Endothelial cell of umbilical vein (primary cell): ENCODE results near the gene PCDHA10. TPM values are rescaled to one million over a fixed set of nuclear protein-coding genes. Genes with fewer than 3 reads are reported as not detected.

ENCODE experiments used
- BruUV-seq: library from RNA; stranded (reverse); fragments of 400-500 nt; replicated peaks from 2 replicates; lab custom pipeline; 2021; lab: Mats Ljungman, UMichigan
- CTCF ChIA-PET: fragments of 300-600, 350-600 bp; sonication (Branson Sonifier 250); formaldehyde crosslinking; loops from one replicate; lab custom pipeline; 2021; ENCODE audit warnings: antibody characterized with exemption, inconsistent platforms; lab: Charles Lee
- POLR2A ChIA-PET: fragments of 300-600, 350-600 bp; sonication (Branson Sonifier 250); formaldehyde crosslinking; loops from one replicate; lab custom pipeline; 2021; ENCODE audit warnings: antibody characterized with exemption, inconsistent platforms; lab: Charles Lee
- DNase-seq: peaks from one replicate; pipeline ENCODE4 v3.0.0-alpha.2; 2011; ENCODE audit warnings: low read depth, low spot score
- FAIRE-seq: peaks from 2 replicates; lab custom pipeline; 2011; peaks lifted over from hg19 to GRCh38; lab: Jason Lieb, UNC
- H2AFZ ChIP-seq: 2 replicates; pipeline ENCODE4 v1.6.0; 2012; ENCODE audit warnings: low read depth, low read length, control low read depth, inconsistent platforms
- H3K27ac ChIP-seq: 2 replicates; pipeline ENCODE4 v1.5.1; 2011; ENCODE audit warnings: low read depth, mild to moderate bottlenecking, control low read depth, low read length, moderate library complexity; ENCODE audit not compliant: insufficient read depth
- H3K27me3 ChIP-seq, 2 experiments: 2 replicates each; pipeline versions ENCODE4 v1.6.0 to v1.6.1; 2011; ENCODE audit warnings: low read length in 2 of 2, mixed read lengths in 1 of 2; ENCODE audit not compliant: control insufficient read depth in 2 of 2, insufficient read depth in 2 of 2
- H3K36me3 ChIP-seq, 2 experiments: 2 replicates in 1 of 2; 3 replicates in 1 of 2; pipeline ENCODE4 v1.5.1; 2011; ENCODE audit warnings: low read length in 2 of 2, mild to moderate bottlenecking in 1 of 2, moderate library complexity in 1 of 2; ENCODE audit not compliant: control insufficient read depth in 2 of 2, insufficient read depth in 2 of 2; ENCODE audit errors: extremely low read depth in 1 of 2
- H3K4me1 ChIP-seq: 3 replicates; pipeline ENCODE4 v1.5.1; 2011; ENCODE audit warnings: mild to moderate bottlenecking, low read length; ENCODE audit not compliant: control insufficient read depth, insufficient read depth; ENCODE audit errors: extremely low read depth
- H3K4me2 ChIP-seq: 2 replicates; pipeline ENCODE4 v1.6.1; 2011; ENCODE audit warnings: low read length, control low read depth, mixed read lengths; ENCODE audit not compliant: insufficient read depth
- H3K4me3 ChIP-seq, 3 experiments: fragments of 200-600 bp in 1 of 3; sonication (generic), shearing (Covaris generic) in 1 of 3; replicated peaks in 1 of 3; 2 replicates each; pipeline ENCODE4 v1.5.1; 2011 to 2016; ENCODE audit warnings: control low read depth in 3 of 3, low read length in 3 of 3, mild to moderate bottlenecking in 2 of 3, inconsistent platforms in 1 of 3, low read depth in 1 of 3, moderate library complexity in 1 of 3; ENCODE audit not compliant: insufficient read depth in 1 of 3
- H3K79me2 ChIP-seq: 2 replicates; pipeline ENCODE4 v1.6.0; 2012; ENCODE audit warnings: low read length, inconsistent platforms; ENCODE audit not compliant: control insufficient read depth, insufficient read depth
- H3K9ac ChIP-seq: replicated peaks from 2 replicates; pipeline ENCODE3; 2011; ENCODE audit warnings: low read length, control low read depth; ENCODE audit not compliant: insufficient read depth; ENCODE audit errors: extremely low read depth
- H3K9me1 ChIP-seq: replicated peaks from 3 replicates; pipeline ENCODE4 v1.6.0; 2011; ENCODE audit warnings: mild to moderate bottlenecking, low read length; ENCODE audit not compliant: control insufficient read depth, insufficient read depth; ENCODE audit errors: extremely low read depth
- H3K9me3 ChIP-seq: replicated peaks from 2 replicates; pipeline ENCODE4 v1.5.1; 2012; ENCODE audit warnings: low read length, inconsistent platforms; ENCODE audit not compliant: control insufficient read depth, insufficient read depth
- H4K20me1 ChIP-seq: replicated peaks from 2 replicates; pipeline ENCODE3; 2011; ENCODE audit warnings: mild to moderate bottlenecking, low read length; ENCODE audit not compliant: control insufficient read depth, insufficient read depth; ENCODE audit errors: extremely low read depth
- EZH2 ChIP-seq: IDR thresholded peaks from 2 replicates; pipeline ENCODE4 v1.6.1; 2012; ENCODE audit warnings: borderline replicate concordance, low read depth, mild to moderate bottlenecking, moderate library complexity, low read length, inconsistent platforms; ENCODE audit not compliant: severe bottlenecking
- FOS ChIP-seq: IDR thresholded peaks from 2 replicates; pipeline ENCODE4 v1.6.1; 2011; ENCODE audit warnings: mild to moderate bottlenecking, low read length, moderate library complexity, borderline replicate concordance; ENCODE audit not compliant: insufficient read depth
- GATA2 ChIP-seq: IDR thresholded peaks from 2 replicates; pipeline ENCODE4 v1.7.0; 2011; ENCODE audit warnings: low read depth, mild to moderate bottlenecking, moderate library complexity, mixed read lengths, low read length; ENCODE audit not compliant: insufficient read length, insufficient read depth
- JUN ChIP-seq: IDR thresholded peaks from 2 replicates; pipeline ENCODE4 v1.6.1; 2011; ENCODE audit warnings: borderline replicate concordance, low read depth; ENCODE audit not compliant: insufficient read length, insufficient read depth
- MYC ChIP-seq: IDR thresholded peaks from one replicate; pipeline ENCODE4 v1.6.1; 2011; ENCODE audit warnings: mild to moderate bottlenecking, low read depth, low read length
- POLR2A ChIP-seq: IDR thresholded peaks from 2 replicates; pipeline ENCODE4 v1.6.1; 2012; ENCODE audit warnings: low read depth, mild to moderate bottlenecking, control low read depth, low read length
- POLR2AphosphoS5 ChIP-seq: IDR thresholded peaks from 2 replicates; pipeline ENCODE4 v1.6.1; 2012; ENCODE audit warnings: low read depth, mild to moderate bottlenecking, control low read depth, low read length, moderate library complexity; ENCODE audit not compliant: insufficient read depth
- dilution Hi-C: fragments of 300-500 bp; cut with MboI; formaldehyde crosslinking; loops from one replicate; pipeline ENCODE4 v1.15.0; 2019; ENCODE audit warnings: low sequenced_read_pairs; ENCODE audit not compliant: extremely low pct_ligation_motif_present
- intact Hi-C: fragments of 100-400 bp; cut with micrococcal nuclease; formaldehyde crosslinking; loops from one replicate; pipeline ENCODE4 v1.10.0; 2022
- polyA plus RNA-seq, 4 experiments: library from polyadenylated mRNA; depleted of rRNA in 3 of 4; stranded (reverse) in 3 of 4; unstranded in 1 of 4; fragments of >200 nt; gene quantifications; 2 replicates each; pipeline versions ENCODE4 v1.2.1 to v1.2.3, GENCODE V29; 2011 to 2012; ENCODE audit warnings: missing spikeins in 1 of 4
- total RNA-seq: library from RNA; stranded (reverse); gene quantifications from 2 replicates; pipeline ENCODE4 v1.2.3, GENCODE V29; 2021
- TF ChIP-seq, protein P1 (sequence below), 2 donors: IDR thresholded peaks; 1 replicate in 1 of 2; 2 replicates in 1 of 2; pipeline ENCODE4 v1.5.1; 2011; ENCODE audit warnings: low read length in 2 of 2, mild to moderate bottlenecking in 2 of 2, moderate library complexity in 2 of 2, control low read depth in 1 of 2, inconsistent platforms in 1 of 2, low read depth in 1 of 2; ENCODE audit not compliant: insufficient read depth in 1 of 2; ENCODE audit errors: extremely low read depth in 1 of 2
- TF ChIP-seq, protein P2 (sequence below): IDR thresholded peaks from 2 replicates; pipeline ENCODE4 v1.6.1; 2011; ENCODE audit not compliant: insufficient read depth, insufficient read length

Gene PCDHA10
- total and polyA plus RNA-seq, 2 donors (not counting 3 experiments of a cell fraction or from before 2014, with no cell fraction given), result 0.11 to 0.18 TPM

DNA sequence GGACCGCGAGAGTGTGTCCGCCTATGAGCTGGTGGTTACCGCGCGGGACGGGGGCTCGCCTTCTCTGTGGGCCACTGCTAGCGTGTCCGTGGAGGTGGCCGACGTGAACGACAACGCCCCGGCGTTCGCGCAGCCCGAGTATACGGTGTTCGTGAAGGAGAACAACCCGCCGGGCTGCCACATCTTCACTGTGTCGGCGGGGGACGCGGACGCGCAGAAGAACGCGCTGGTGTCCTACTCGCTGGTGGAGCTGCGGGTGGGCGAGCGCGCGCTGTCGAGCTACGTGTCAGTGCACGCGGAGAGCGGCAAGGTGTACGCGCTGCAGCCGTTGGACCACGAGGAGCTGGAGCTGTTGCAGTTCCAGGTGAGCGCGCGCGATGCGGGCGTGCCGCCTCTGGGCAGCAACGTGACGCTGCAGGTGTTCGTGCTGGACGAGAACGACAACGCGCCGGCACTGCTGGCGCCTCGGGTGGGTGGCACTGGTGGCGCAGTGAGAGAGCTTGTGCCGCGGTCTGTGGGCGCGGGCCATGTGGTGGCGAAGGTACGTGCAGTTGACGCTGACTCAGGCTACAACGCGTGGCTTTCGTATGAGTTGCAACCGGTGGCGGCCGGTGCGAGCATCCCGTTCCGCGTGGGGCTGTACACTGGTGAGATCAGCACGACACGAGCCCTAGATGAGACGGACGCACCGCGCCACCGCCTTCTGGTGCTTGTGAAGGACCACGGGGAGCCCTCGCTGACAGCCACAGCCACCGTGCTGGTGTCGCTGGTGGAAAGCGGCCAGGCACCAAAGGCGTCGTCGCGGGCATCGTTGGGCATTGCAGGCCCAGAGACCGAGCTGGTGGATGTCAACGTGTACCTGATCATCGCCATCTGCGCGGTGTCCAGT, 19.8 kb upstream of the PCDHA10 start:
- intact Hi-C loops, result no loop called here

More for the DNA sequence above, 19.8 kb upstream of the PCDHA10 start:
- dilution Hi-C loops, result no loop called here
- Histone ChIP-seq H3K9me3 (no peaks in the 10 kb centered on the region), H3K4me2 (no peak overlapping the region), H2AFZ (no peak overlapping the region), H3K4me3 (no peak overlapping the region), H3K9me1 (no peaks in the 10 kb centered on the region), H3K27me3 (no peaks in the 10 kb centered on the region), H3K79me2 (no peaks in the 10 kb centered on the region), H3K4me1 (no peaks in the 10 kb centered on the region), H4K20me1 (no peaks in the 10 kb centered on the region), H3K9ac (no peak overlapping the region), H3K27ac (no peak overlapping the region), H3K36me3 (no peaks in the 10 kb centered on the region)
- no TSS peak for BruUV-seq
- FAIRE-seq (no peak), DNase-seq (no peak)
- ChIA-PET CTCF (no interaction called here), POLR2A (no interaction called here)
- TF ChIP-seq POLR2A (no peak), FOS (no peak), POLR2AphosphoS5 (no peak), GATA2 (no peak), JUN (no peak), MYC (no peak), EZH2 (no peak)
- TF ChIP-seq, protein P1, sequence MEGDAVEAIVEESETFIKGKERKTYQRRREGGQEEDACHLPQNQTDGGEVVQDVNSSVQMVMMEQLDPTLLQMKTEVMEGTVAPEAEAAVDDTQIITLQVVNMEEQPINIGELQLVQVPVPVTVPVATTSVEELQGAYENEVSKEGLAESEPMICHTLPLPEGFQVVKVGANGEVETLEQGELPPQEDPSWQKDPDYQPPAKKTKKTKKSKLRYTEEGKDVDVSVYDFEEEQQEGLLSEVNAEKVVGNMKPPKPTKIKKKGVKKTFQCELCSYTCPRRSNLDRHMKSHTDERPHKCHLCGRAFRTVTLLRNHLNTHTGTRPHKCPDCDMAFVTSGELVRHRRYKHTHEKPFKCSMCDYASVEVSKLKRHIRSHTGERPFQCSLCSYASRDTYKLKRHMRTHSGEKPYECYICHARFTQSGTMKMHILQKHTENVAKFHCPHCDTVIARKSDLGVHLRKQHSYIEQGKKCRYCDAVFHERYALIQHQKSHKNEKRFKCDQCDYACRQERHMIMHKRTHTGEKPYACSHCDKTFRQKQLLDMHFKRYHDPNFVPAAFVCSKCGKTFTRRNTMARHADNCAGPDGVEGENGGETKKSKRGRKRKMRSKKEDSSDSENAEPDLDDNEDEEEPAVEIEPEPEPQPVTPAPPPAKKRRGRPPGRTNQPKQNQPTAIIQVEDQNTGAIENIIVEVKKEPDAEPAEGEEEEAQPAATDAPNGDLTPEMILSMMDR (IDR thresholded peaks at IDR 0.05; ENCODE audit: extremely low read depth in 1 of 2, insufficient read depth in 1 of 2, low read depth in 1 of 2, low read length in 2 of 2), result no peak
- TF ChIP-seq, protein P2, sequence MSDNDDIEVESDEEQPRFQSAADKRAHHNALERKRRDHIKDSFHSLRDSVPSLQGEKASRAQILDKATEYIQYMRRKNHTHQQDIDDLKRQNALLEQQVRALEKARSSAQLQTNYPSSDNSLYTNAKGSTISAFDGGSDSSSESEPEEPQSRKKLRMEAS, result no peak
